K562 (cell line): ENCODE data around the gene C16orf95.

ENCODE experiments used
- EZH2 ChIP-seq: IDR thresholded peaks from 2 replicates; pipeline ENCODE4 v1.6.1; 2012; ENCODE audit warnings: low read depth, mild to moderate bottlenecking, inconsistent platforms, low read length, borderline replicate concordance
- NRF1 ChIP-seq, 2 experiments: fragments of 450-650 bp; IDR thresholded peaks in 1 of 2; conservative IDR thresholded peaks in 1 of 2; 2 replicates each; pipeline ENCODE4 v1.6.1; 2014; ENCODE audit warnings: mild to moderate bottlenecking in 2 of 2
- PHF8 ChIP-seq: fragments of 200-600 bp; sonication (generic); IDR thresholded peaks from 2 replicates; pipeline ENCODE4 v1.6.1; 2012; ENCODE audit warnings: mixed run types, mild to moderate bottlenecking, inconsistent platforms, low read length, moderate library complexity, borderline replicate concordance
- PTRF ChIP-seq: fragments of 450-650 bp; IDR thresholded peaks from 2 replicates; pipeline ENCODE4 v1.6.1; 2016; ENCODE audit warnings: mild to moderate bottlenecking, missing genetic modification characterization, missing compliant biosample characterization
- SMAD3 ChIP-seq: fragments of 450-650 bp; formaldehyde crosslinking; conservative IDR thresholded peaks from 2 replicates; pipeline ENCODE4 v1.4.0; 2020; ENCODE audit warnings: mild to moderate bottlenecking
- WHSC1 ChIP-seq: IDR thresholded peaks from one replicate; pipeline ENCODE4 v1.6.1; 2012; ENCODE audit warnings: low read length, control low read depth, inconsistent platforms
- ZNF133 ChIP-seq: fragments of 250-450 bp; sonication (Bioruptor Pico); IDR thresholded peaks from 2 replicates; pipeline ENCODE4 v1.4.0; 2020; ENCODE audit warnings: mild to moderate bottlenecking
- ZNF431 ChIP-seq: sonication (generic); formaldehyde crosslinking; IDR thresholded peaks from 2 replicates; pipeline ENCODE4 v1.8.0; 2022; ENCODE audit warnings: mild to moderate bottlenecking, missing genetic modification reagents
- ZNF561 ChIP-seq: fragments of 450-650 bp; formaldehyde crosslinking; conservative IDR thresholded peaks from 2 replicates; pipeline ENCODE4 v1.4.0; 2020; ENCODE audit warnings: mild to moderate bottlenecking, moderate library complexity
- TF ChIP-seq, protein P1 (sequence below): sonication (generic); formaldehyde crosslinking; IDR thresholded peaks from 2 replicates; pipeline ENCODE4 v1.8.1; 2023; ENCODE audit warnings: mild to moderate bottlenecking, missing genetic modification reagents
- TF ChIP-seq, protein P2 (sequence below): sonication (generic); formaldehyde crosslinking; IDR thresholded peaks from 2 replicates; pipeline ENCODE4 v1.8.0; 2022; ENCODE audit warnings: mild to moderate bottlenecking, missing genetic modification reagents

DNA sequence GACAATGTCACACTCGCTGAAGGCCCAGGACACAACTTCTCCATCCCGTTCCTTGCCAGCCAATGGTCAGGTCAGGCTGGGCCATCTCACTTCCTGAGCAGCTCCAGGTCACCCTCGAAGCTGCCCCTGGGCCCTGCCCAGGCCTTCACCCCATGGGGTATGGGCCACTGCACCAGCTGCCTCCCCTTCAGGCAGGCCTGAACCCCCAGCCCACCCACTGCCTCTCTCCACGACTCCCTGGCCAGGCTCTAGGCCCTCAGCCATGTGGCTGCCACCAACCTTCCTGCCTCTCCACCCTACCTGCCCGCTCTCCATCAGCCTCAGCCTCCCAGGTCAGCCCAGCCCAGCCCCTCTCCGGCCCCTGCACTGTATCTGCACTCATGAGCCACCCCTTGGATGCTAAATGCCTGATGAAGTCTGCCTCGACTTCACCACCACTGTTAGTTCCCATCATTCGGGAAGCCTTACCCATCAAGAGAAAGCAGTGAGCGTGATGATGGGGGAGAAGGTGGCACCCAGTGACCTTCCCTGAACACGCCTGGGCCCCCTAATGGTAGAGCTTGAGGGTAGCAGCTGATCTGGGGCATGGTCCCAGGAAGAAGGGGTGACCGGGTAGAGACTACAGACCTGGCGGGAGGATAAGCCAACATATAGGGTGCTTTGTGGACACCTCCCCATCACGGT is 30.9 kb upstream of the C16orf95 start:
- TF ChIP-seq SMAD3 (no peak), NRF1 (conservative IDR thresholded peaks at IDR 0.05 in 1 of 2, IDR thresholded peaks at IDR 0.05 in 1 of 2) (no peak), PTRF (tag) (no peak), EZH2 (no peak), ZNF431 (CRISPR knock-in tag) (no peak), WHSC1 (no peak), ZNF133 (CRISPR knock-in tag) (no peak), ZNF561 (CRISPR knock-in tag) (no peak), PHF8 (no peak)
- TF ChIP-seq, protein P1, sequence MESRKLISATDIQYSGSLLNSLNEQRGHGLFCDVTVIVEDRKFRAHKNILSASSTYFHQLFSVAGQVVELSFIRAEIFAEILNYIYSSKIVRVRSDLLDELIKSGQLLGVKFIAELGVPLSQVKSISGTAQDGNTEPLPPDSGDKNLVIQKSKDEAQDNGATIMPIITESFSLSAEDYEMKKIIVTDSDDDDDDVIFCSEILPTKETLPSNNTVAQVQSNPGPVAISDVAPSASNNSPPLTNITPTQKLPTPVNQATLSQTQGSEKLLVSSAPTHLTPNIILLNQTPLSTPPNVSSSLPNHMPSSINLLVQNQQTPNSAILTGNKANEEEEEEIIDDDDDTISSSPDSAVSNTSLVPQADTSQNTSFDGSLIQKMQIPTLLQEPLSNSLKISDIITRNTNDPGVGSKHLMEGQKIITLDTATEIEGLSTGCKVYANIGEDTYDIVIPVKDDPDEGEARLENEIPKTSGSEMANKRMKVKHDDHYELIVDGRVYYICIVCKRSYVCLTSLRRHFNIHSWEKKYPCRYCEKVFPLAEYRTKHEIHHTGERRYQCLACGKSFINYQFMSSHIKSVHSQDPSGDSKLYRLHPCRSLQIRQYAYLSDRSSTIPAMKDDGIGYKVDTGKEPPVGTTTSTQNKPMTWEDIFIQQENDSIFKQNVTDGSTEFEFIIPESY (CRISPR knock-in tag) = no peak
- TF ChIP-seq, protein P2, sequence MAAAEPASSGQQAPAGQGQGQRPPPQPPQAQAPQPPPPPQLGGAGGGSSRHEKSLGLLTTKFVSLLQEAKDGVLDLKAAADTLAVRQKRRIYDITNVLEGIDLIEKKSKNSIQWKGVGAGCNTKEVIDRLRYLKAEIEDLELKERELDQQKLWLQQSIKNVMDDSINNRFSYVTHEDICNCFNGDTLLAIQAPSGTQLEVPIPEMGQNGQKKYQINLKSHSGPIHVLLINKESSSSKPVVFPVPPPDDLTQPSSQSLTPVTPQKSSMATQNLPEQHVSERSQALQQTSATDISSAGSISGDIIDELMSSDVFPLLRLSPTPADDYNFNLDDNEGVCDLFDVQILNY (CRISPR knock-in tag) = no peak
